ENCODE measurements around the gene NUPR1. TPM values are rescaled to one million over a fixed set of nuclear protein-coding genes. Genes with fewer than 3 reads are reported as not detected.

Gene NUPR1
- polyA plus RNA-seq, 1 donor (not counting 4 experiments of a cell fraction or from before 2014, with no cell fraction given) = 126 TPM

GRCh38 chr16:28556914-28557320, 18.1 kb upstream of the NUPR1 start:
- Histone ChIP-seq H4K20me1 (ENCODE audit: control insufficient read depth, extremely low read depth, insufficient read depth, low read length) (no peaks in the 10 kb centered on the region), H3K9me1 (ENCODE audit: control insufficient read depth, extremely low read depth, insufficient read depth, low read length) (no peaks in the 10 kb centered on the region), H3K36me3 (ENCODE audit: control insufficient read depth in 2 of 2, extremely low read depth in 1 of 2, insufficient read depth in 2 of 2, low read length in 2 of 2) (peaks cover 0 to under 1% of the 10 kb centered on the region in 2 experiments), H2AFZ (ENCODE audit: control insufficient read depth, low read length) (no peak overlapping the region), H3K4me2 (ENCODE audit: control insufficient read depth, extremely low read depth, insufficient read depth, low read depth, low read length) (no peak overlapping the region), H3K27me3 (ENCODE audit: control insufficient read depth, extremely low read depth, insufficient read depth, low read length) (no peaks in the 10 kb centered on the region), H3K4me3 (ENCODE audit: control insufficient read depth in 2 of 3, extremely low read depth in 1 of 3, insufficient read depth in 2 of 3, low read depth in 1 of 3, low read length in 3 of 3) (no peak overlapping the region), H3K27ac (ENCODE audit: control insufficient read depth, insufficient read depth, low read length) (no peak overlapping the region), H3K9me3 (ENCODE audit: control insufficient read depth, low read depth, low read length) (no peaks in the 10 kb centered on the region), H3K4me1 (ENCODE audit: control insufficient read depth, extremely low read depth, insufficient read depth, low read length) (no peaks in the 10 kb centered on the region), H3K9ac (ENCODE audit: control insufficient read depth, extremely low read depth, insufficient read depth, low read length) (no peak overlapping the region), H3K79me2 (ENCODE audit: control insufficient read depth, insufficient read depth, low read length) (peaks cover 8% of the 10 kb centered on the region)
- dilution Hi-C loops (cut with MboI; ENCODE audit: extremely low pct_ligation_motif_present, low sequenced_read_pairs) = no loop called here
- DNase-seq (ENCODE audit: low read depth, low spot score) (no peak), FAIRE-seq (no peak)
- TF ChIP-seq EZH2 (IDR thresholded peaks at IDR 0.05; ENCODE audit: low read length) = no peak
- TF ChIP-seq CTCF (optimal IDR thresholded peaks at IDR 0.05 in 1 of 3, IDR thresholded peaks at IDR 0.05 in 1 of 3, conservative IDR thresholded peaks at IDR 0.05 in 1 of 3; ENCODE audit: extremely low read depth in 1 of 3, insufficient read depth in 2 of 3, low read length in 3 of 3) = no peak

GRCh38 chr16:28555561-28555960, 16.8 kb upstream of the NUPR1 start:
- FAIRE-seq = no peak
- Histone ChIP-seq H3K9me3 (ENCODE audit: control insufficient read depth, low read depth, low read length) (no peaks in the 10 kb centered on the region), H3K4me2 (ENCODE audit: control insufficient read depth, extremely low read depth, insufficient read depth, low read depth, low read length) (no peak overlapping the region), H3K36me3 (ENCODE audit: control insufficient read depth in 2 of 2, extremely low read depth in 1 of 2, insufficient read depth in 2 of 2, low read length in 2 of 2) (no peaks in the 10 kb centered on the region), H3K27me3 (ENCODE audit: control insufficient read depth, extremely low read depth, insufficient read depth, low read length) (no peaks in the 10 kb centered on the region), H3K27ac (ENCODE audit: control insufficient read depth, insufficient read depth, low read length) (no peak overlapping the region), H3K4me1 (ENCODE audit: control insufficient read depth, extremely low read depth, insufficient read depth, low read length) (no peaks in the 10 kb centered on the region), H3K79me2 (ENCODE audit: control insufficient read depth, insufficient read depth, low read length) (peaks cover 8% of the 10 kb centered on the region), H3K9me1 (ENCODE audit: control insufficient read depth, extremely low read depth, insufficient read depth, low read length) (no peaks in the 10 kb centered on the region), H3K4me3 (ENCODE audit: control insufficient read depth in 2 of 3, extremely low read depth in 1 of 3, insufficient read depth in 2 of 3, low read depth in 1 of 3, low read length in 3 of 3) (no peak overlapping the region), H3K9ac (ENCODE audit: control insufficient read depth, extremely low read depth, insufficient read depth, low read length) (no peak overlapping the region), H2AFZ (ENCODE audit: control insufficient read depth, low read length) (no peak overlapping the region), H4K20me1 (ENCODE audit: control insufficient read depth, extremely low read depth, insufficient read depth, low read length) (no peaks in the 10 kb centered on the region)
- no peak for DNase-seq (ENCODE audit: low read depth, low spot score)
- TF ChIP-seq EZH2 (IDR thresholded peaks at IDR 0.05; ENCODE audit: low read length) (no peak), CTCF (optimal IDR thresholded peaks at IDR 0.05 in 1 of 3, IDR thresholded peaks at IDR 0.05 in 1 of 3, conservative IDR thresholded peaks at IDR 0.05 in 1 of 3; ENCODE audit: extremely low read depth in 1 of 3, insufficient read depth in 2 of 3, low read length in 3 of 3) (no peak)
- dilution Hi-C loops (cut with MboI; ENCODE audit: extremely low pct_ligation_motif_present, low sequenced_read_pairs) = no loop called here
